ENCODE results near the gene WFDC6. TPM values are rescaled to one million over a fixed set of nuclear protein-coding genes. Genes with fewer than 3 reads are reported as not detected.
"Not testable (repeated sequence)": the region's sequence is repeated elsewhere in the genome, so short reads cannot be mapped to it uniquely, and the experiment has no call there.

WFDC6 gene
- polyA plus RNA-seq (ENCODE audit: insufficient read length in 10 of 10) = not detected
- long read RNA-seq, donor 1 = 0 reads
- long read RNA-seq, donor 2 = 0 reads
- long read RNA-seq, donor 3 = 0 reads
- long read RNA-seq, donor 4 = 0 reads
- long read RNA-seq, donor 5 = 0 reads
- long read RNA-seq, donor 6 = 0 reads
- long read RNA-seq, donor 7 = 0 reads
- long read RNA-seq, donor 8 = 0 reads
- long read RNA-seq, donor 9 = 0 reads

DNA sequence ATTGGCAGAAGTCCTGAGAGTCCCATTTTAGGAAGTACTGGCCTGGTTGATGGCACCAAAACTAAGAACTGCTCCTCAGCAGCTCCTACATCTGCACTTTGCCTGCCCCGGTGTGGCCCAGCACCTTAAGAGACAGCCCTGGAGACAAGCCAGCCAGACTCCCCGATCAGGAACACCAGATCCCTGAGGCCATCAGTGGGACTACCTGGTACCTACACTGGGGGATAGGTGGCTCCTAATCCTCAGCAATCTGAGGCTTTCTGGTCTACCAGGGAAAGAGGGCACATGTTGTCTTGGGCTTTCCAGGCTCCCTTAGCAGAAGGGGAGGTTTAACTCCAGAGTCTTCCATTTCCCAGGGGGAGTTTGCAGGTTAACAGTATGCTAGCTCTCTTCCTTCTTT is at the start of gene WFDC6:
Gene WFDC6, minus strand, starts transcription at position 101 of the 400 bp plus-strand sequence. Its CDS starts 75 bp downstream, at position 26.
- no peak for DNase-seq

DNA sequence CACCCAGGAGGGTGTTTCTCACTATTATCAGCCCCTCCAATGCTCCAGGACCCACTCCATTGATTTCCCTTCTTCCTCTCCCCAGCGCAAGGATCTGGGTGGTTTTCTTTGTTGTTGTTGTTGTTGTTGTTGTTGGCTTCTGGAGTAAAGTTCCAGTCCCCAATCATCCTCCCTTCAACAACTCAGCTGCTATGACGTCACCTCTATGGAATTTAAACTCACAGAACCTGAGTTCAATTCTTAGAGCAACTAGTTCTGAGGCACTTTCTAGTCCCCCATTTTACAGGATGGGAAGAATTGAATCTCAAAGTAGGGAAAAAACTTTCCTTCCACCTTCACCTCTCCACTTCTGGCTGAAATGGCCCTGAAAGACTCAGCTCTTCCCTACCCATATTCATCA is 49.5 kb upstream of the WFDC6 start:
- DNase-seq = no peak

DNA sequence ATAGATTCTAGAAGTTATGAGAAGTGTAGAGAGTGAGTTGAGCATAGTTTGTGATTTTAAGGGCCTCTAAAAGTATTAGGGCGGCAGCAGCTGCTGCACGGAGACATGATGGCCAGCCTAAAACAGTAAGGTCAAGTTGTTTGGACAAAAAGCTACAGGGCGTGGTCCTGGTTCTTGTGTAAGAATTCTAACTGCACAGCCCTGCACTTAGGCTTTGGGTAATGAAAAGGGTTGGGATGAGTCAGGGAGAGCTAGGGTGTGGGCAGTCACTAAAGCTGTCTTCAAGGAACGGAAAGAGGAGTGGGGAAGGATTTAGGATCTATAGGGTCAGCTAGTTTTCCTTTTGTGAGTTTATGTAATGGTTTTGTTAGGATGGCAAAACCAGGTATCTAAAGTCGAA is 46.7 kb upstream of the WFDC6 start:
- DNase-seq = not testable (repeated sequence)

DNA sequence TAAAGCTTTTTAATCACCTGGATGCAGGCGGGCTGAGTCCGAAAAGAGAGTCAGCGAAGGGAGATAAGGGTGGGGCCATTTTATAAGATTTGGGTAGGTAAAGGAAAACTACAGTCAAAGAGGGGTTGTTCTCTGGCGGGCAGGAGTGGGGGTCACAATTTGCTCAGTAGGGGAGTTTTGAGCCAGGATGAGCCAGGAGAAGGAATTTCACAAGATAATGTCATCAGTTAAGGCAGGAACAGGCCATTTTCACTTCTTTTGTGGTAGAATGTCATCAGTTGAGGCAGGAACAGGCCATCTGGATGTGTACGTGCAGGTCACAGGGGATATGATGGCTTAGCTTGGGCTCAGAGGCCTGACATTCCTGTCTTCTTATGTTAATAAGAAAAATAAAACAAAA is 45.0 kb upstream of the WFDC6 start:
- not testable (repeated sequence) for DNase-seq

DNA sequence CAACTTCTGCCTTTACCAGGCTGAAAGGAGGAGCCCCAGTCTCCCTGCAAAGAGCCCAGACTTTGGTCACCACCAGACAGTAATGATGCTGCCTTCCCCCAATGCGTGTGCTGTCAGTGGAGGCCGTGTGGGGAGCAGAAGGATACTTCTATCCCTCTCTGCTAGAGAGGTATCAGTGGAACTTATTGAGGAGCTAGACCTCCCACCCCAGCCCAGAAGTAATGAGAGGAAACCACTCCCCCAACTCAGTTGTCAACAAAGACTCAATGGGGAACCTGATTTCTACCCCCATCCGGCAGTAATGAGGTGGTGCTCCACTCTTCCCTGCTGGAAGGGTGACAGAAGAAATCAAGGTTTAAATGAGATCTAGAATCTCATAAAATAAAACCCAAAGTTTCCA is 44.2 kb upstream of the WFDC6 start:
- DNase-seq = no peak

DNA sequence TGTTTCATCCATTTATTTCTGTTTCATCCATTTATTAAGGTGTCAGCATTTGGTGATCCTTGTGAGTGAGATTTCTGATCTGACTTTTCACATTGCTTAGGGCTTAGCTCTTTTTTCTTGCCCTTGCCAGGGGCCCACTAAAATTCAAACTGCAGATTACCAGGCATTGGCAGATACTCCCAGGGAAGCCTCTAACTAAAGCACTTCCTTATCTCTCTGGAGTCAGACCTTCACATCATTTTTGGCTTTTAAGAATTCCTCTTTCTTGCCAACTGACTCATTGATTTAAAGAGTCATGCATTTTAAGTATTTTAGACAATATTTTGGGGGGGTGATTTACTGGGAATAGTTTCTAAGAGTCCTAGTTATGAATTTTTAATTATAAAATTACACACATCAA is 42.4 kb upstream of the WFDC6 start:
- DNase-seq = no peak

DNA sequence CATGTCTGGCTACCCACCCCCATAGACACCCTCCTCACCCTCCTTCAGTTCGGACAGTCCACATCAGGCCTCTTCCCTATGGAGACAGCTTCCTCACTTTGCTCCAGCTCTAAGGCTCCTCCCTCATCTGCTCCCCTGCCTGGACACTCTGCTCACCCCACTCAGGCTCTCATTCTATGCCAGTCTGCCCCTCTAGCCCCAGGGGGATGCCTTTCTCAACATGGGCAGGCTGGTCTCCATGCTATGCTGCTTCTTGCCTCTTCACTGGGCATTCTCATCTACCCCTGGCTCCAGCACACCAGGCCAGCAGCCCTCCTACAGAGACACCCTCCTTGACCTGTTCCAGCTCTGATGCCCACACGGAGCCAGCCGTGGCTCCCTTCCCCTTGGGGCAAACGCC is 39.9 kb upstream of the WFDC6 start, which contains the start of gene WFDC8:
Gene WFDC8, minus strand, starts transcription at position 101 of the 400 bp plus-strand sequence. Its CDS starts 37 bp downstream, at position 64.
- no peak for DNase-seq

DNA sequence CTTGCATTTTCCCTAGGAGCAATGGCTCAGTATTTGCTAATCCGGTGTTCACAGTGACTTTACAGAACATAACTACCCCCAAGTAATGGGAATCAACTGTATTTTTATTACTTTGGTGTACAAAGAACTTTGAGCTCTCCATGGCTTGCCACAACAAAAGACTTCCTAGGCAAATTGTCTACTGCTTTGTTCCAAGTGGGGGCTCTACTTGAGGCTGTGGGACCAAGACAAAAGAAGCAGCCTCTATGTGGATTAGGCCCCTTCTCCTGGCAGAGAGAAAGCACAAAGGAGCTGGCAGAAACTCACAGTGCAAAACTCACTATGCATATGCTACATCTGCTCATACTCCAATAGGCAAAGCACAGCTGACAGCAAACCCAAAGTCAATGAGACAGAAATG is 38.9 kb upstream of the WFDC6 start:
- DNase-seq = no peak

DNA sequence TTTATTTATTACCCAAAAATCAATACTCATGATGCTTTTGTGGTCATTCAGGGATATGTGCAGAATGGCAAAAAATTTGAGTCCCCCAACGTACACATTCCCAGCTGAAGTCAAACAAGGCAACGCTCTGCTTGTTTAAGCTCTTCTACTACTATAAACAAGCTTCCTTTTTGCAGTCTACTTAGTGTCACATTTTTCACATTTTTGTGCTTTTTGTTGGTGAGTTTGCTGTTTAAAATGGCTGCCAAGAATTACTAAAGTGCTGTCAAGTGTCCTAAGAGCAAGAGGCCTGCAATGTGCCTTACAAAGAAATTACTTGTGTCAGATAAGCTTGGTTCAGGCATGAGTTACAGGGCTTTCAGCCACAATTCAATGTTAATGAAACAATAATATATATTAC is 37.7 kb upstream of the WFDC6 start:
- DNase-seq = no peak

DNA sequence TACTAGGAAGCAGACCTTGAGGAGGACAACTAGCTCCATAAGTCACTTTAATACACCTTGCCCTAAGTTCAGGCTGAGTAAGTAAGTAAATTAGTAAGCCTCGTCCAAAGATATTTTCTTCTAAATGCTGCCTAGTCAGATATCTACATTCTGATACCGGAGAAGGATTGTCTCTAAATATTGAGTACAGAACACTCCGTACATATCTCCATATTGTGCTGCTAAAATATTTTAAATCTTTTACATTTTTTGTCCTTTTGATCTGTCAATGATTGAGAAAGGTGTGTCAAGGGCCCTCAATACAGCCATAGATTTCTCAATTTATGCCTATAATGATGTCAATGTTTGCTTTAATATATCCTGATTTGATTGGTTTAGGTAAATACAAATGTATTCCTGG is 36.6 kb upstream of the WFDC6 start:
- no peak for DNase-seq

DNA sequence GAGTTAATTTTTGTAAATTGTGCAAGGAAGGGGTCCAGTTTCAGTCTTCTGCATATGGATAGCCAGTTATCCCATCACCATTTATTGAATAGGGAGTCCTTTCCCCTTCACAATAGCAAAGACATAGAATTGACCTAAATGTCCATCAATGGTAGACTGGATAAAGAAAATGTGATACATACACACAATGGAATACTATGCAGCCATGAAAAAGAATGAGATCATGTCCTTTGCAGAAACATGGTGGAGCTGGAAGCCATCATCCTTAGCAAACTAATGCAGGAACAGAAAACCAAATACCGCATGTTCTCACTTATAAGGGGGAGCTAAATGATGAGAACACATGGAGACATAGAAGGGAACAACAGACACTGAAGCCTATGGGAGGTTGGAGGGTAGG is 30.4 kb upstream of the WFDC6 start:
- DNase-seq = not testable (repeated sequence)

DNA sequence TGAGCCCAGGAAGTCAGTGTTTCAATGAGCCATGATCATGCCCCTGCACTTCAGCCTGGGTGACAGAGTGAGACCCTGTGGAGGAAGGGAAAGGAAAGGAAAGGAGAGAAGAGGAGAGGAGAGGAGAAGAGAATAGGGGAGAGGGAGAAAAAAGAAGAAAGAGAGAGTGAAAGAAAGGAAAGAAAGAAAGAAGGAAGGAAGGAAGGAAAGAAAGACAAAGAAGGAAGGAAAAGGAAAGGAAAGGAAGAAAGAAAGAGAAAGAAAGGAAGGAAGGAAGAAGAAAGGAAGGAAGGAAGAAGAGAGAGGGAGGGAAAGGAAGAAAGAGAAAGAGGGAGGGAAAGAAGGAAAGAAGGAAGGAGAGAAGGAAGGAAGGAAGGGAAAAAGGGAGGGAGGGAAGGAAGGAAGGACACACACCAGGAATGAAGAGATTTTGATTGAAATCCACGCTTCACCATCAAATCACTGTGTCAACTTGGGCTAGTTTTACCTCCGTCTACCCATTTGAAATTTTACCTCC is 25.5 kb upstream of the WFDC6 start:
- DNase-seq = no peak

DNA sequence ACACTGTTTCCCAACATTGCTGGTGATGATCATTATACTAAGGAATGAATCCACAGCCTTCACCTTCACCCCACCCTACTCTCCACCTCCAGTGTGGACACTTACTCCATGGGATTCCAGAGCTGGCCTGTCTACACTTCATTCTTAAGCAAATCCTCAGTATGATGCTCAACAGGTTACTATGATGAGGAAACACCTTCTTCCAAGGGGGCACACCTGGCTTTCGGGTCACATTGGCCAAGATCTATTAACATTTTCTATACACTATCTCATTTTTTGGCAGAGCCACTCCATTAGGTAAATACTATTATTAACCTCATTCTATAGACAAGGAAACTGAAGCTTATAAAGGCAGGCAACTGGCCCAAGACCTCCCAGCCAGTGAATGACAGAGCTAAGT is 15.9 kb upstream of the WFDC6 start:
- DNase-seq = no peak

DNA sequence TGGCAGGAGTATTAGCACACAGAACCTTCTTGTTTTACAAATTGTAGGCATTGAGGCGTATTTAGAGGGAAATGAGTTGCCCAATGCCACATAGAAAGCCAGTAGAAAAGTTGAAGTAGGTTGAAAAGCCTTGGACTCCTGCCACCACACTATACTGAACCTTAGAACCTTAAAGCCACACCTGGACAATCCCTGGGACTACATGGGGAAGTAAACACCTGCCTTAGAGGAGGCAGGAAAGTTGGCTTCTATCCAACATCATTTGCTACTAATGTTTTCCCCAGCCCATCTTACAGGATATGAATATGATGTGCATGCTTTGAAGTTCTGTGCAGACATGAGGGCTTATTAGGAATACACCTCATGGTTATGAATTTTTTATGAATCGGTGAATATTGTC is 13.2 kb upstream of the WFDC6 start:
- DNase-seq = no peak

DNA sequence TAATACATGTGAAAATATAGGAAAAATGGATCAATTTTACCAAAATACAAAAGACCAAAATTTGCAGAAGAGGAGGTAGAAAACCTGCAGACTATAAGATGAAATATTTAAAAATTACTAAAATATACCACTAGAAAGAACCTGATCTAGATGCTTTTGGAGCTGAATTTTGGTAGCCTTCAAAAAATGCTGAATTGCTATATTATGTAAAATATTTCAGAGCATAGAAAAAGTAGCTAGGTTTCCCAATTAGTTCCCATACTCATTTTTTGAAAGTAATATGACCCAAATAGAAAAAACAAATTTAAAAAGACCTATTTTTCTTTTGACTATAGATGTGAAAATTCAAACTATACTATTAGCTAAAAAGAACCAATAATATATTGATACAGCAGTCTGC is 11.5 kb upstream of the WFDC6 start:
- DNase-seq = no peak

DNA sequence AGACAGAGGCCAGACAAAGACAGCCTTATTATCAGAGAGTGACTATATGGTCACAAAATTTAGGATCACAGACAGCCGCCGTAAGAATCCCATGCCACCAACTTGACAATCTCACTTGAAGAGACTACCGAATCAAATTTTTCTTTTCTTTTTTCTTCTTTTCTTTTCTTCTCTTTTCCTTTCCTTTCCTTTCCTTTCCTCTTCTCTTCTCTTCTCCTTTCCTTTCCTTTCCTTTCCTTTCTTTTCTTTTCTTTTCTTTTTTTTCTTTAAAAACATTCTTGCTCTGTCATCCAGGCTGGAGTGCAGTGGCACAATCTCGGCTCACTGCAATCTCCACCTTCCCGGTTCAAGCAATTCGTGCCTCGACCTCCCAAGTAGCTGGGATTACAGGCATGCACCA is 9.1 kb upstream of the WFDC6 start:
- DNase-seq = no peak

DNA sequence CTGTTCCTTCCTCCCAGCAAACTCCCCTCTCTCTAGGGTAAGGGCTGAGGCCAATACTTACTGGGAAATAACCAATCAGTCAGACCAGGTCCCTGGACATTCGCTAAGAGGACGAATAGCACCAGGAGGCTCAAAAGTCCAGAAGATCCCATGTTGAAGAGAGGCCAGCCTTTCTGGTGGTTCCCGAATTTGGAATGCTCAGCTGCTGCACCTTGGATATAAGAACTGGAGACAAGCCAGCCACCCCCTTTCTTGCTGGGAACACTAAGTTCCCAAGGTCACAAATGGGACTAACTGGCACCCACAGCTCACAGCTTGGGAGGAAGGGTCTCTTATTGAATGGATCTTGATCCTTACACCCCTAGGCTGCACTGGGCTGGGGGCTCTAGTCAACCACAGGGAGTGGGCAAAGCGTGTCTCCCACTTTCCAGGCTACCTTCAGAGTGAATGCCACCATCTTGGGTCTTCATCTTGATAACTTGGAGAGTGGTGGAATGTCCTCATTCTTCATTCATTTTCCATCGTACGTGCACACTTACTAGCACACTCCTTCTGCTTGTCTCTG is 8.0 kb upstream of the WFDC6 start, which contains the start of gene EPPIN:
Gene EPPIN, minus strand, starts transcription at position 196 of the 565 bp plus-strand sequence. Its CDS starts 44 bp downstream, at position 152.
- DNase-seq = no peak

DNA sequence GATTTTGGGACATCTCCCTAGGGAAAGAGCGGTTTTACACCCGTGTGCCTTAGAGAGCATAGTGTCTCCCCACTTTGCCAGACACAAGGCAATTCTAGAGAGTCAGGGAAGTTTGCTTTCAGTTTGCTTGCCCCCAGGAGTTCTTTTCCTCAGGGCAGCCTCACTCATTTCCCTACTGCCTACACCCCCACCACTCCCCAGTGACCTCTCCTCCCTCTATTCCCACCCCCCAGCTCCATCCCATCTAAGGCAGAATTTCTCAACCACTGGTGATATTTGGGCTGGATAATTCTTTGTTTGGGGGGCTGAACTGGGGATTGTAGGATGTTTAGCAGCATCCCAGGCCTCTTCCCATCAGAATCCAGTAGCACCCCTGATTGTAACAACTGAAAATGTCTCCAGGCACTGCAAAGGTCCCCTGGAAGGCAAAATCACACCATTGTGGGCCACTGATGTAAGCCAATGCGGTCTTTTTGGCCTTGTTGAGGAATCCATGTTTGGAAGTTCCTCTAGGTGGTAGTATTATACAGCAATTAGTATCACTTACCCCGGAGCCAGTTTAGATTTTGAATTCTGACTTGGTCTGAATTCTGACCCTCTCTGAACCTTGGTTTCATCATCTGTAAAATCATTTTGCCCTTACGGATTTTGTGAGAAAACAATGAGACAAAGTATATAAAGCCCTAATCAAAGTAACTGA is 6.6 kb upstream of the WFDC6 start:
- DNase-seq = peak; percentile 3 to 29 (median 5)

DNA sequence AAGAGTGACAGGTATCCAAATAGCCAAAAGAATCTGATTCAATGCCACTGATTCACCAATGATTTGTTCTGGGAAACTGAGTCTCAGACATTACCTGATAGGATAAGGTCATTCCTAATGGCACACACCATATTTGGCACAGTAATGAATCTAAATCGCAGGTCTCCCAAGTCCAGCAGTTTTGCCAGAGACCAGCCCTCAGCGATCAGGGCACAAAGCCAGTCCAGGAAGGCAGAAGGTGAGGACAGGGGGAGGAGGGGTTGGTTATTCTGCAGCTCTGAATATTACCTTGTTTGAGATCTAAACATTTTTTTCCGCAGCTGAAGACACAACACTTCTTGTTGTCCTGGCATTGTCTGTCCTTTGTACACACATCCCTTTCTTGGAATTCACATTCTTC is 6.1 kb upstream of the WFDC6 start:
- DNase-seq = no peak

DNA sequence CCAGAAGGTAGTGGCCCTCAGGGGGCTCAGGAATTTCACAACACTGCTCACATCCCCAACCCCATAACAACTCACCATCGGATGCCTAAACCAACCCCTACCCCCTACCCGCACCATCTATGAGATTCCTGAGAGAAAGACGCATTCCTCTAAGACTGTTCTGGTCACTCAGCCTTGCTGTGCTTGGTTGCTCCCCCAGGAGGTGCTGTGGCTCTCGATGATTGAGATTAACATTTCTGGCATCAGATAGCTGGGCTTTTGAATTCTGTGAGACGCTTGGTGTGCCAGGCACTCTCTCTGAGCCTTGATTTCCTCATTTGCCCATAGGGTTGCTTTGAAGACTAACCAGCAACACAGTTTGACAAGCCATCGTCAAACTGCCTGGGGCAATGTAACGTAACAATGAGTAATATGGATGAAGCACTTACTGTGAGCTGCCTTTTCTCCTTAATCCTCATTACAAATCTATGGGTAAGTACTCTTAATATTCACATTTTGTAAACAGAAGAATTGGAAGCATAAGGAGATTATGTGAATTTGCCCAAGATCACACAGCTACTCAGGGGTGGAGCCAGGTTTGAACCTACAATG is 978 bp downstream of the WFDC6 start:
- DNase-seq = no peak

DNA sequence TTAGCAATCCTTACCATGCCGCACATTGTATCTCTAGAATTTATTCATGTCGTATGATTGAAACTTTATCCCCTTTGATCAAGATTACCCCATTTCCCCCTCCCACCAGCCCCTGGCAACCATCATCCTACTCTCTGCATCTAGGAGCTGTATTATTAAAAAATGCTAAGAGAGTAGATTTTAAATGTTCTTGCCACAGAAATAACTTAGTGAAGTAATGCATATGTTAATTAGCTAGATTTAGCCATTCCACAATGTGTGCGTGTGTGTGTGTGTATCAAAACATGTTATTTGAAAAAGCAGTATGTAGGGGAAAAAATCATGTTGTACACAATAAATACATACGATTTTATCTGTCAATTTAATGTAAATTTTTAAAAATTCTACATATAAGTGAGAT is 12.0 kb downstream of the WFDC6 start:
- DNase-seq = no peak

DNA sequence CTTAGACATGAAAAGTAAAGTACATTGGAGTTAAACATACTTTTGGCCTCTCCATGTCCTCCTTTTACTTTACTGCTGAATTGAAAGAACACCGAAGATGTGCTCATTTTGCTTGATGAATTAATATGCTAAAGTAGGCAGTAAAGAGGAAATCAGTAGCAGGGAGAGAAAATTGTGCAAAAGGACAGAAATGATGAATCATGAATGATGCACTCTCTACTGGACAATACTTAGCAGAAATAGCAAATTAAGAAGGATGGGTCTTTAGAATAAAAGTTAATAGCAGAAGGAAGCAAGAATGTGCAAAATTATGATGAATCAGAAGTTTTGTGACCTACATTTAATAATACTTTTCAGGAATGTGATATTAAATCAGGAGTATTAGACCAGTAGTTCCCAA is 15.5 kb downstream of the WFDC6 start:
- DNase-seq = no peak

DNA sequence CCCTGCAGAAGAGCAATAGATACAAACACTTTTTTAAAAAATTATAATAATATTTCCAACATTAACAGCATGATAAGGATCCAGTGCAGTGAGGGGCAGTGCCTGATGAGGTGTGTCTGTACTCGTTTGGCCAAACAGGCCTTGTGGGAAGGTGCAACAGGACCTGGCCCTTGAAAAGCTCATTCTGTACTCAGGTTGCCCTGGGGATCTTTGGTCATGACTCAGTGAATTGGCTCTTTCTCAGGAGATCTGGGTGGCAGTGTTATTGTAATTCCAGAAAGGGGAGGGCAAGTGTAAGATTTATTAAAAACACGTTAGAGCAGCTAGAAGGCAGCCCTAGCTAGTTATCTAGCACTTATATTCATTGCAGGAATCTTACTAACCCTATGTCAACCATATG is 21.0 kb downstream of the WFDC6 start:
- no peak for DNase-seq
